ENCODE results near the gene C4orf50. TPM values are rescaled to one million over a fixed set of nuclear protein-coding genes. Genes with fewer than 3 reads are reported as not detected.

Gene C4orf50
- total RNA-seq, 1 donor from 2014 or later = not detected

- no peaks in the 10 kb centered on the region for H3K27me3 Mint-ChIP-seq
- ATAC-seq (ENCODE audit: low read depth) (no peak), DNase-seq (no peak)
- POLR2A ChIA-PET = no interaction called here
- peaks cover 11% of the 10 kb centered on the region for H3K9me3 Mint-ChIP-seq
- H3K4me1 Mint-ChIP-seq = no peaks in the 10 kb centered on the region
- no peaks in the 10 kb centered on the region for H3K36me3 Mint-ChIP-seq (ENCODE audit: low read depth)
- CTCF ChIA-PET = no interaction called here
- no peak for TF ChIP-seq CTCF (IDR thresholded peaks at IDR 0.05)
- intact Hi-C loops (cut with micrococcal nuclease) = no loop called here
- no peak overlapping the region for H3K27ac Mint-ChIP-seq
- H3K4me3 Mint-ChIP-seq = no peak overlapping the region
These were observed 43.9 kb upstream of the C4orf50 start for GRCh38 chr4:6062133-6062532.

GRCh38 chr4:6059375-6059805 is 41.2 kb upstream of the C4orf50 start:
- Mint-ChIP-seq H3K36me3 (ENCODE audit: low read depth) (no peaks in the 10 kb centered on the region), H3K4me1 (no peaks in the 10 kb centered on the region), H3K27ac (no peak overlapping the region), H3K4me3 (no peak overlapping the region), H3K27me3 (no peaks in the 10 kb centered on the region), H3K9me3 (peaks cover 11% of the 10 kb centered on the region)
- ATAC-seq (ENCODE audit: low read depth) (no peak), DNase-seq (no peak)
- ChIA-PET CTCF (no interaction called here), POLR2A (no interaction called here)
- no peak for TF ChIP-seq CTCF (IDR thresholded peaks at IDR 0.05)
- intact Hi-C loops (cut with micrococcal nuclease) = no loop called here

- no peaks in the 10 kb centered on the region for H3K4me1 Mint-ChIP-seq
- no peak overlapping the region for H3K4me3 Mint-ChIP-seq
- H3K27ac Mint-ChIP-seq = no peak overlapping the region
- no peaks in the 10 kb centered on the region for H3K36me3 Mint-ChIP-seq (ENCODE audit: low read depth)
- POLR2A ChIA-PET = no interaction called here
- H3K27me3 Mint-ChIP-seq = no peaks in the 10 kb centered on the region
- CTCF ChIA-PET = no interaction called here
- no peak for DNase-seq
- ATAC-seq (ENCODE audit: low read depth) = no peak
- TF ChIP-seq CTCF (IDR thresholded peaks at IDR 0.05) = no peak
- H3K9me3 Mint-ChIP-seq = peaks cover 11% of the 10 kb centered on the region
- intact Hi-C loops (cut with micrococcal nuclease) = no loop called here
These were observed 40.5 kb upstream of the C4orf50 start for GRCh38 chr4:6058531-6059374.

- POLR2A ChIA-PET = no interaction called here
- ATAC-seq (ENCODE audit: low read depth) (no peak), DNase-seq (no peak)
- no peak for TF ChIP-seq CTCF (IDR thresholded peaks at IDR 0.05)
- CTCF ChIA-PET = no interaction called here
- no peaks in the 10 kb centered on the region for H3K4me1 Mint-ChIP-seq
- no peak overlapping the region for H3K27ac Mint-ChIP-seq
- no peak overlapping the region for H3K4me3 Mint-ChIP-seq
- H3K27me3 Mint-ChIP-seq = no peaks in the 10 kb centered on the region
- peaks cover 11% of the 10 kb centered on the region for H3K9me3 Mint-ChIP-seq
- intact Hi-C loops (cut with micrococcal nuclease) = no loop called here
- no peaks in the 10 kb centered on the region for H3K36me3 Mint-ChIP-seq (ENCODE audit: low read depth)
These were observed 38.9 kb upstream of the C4orf50 start for GRCh38 chr4:6056976-6057766.

- ATAC-seq (ENCODE audit: low read depth) (no peak), DNase-seq (no peak)
- Mint-ChIP-seq H3K4me3 (no peak overlapping the region), H3K27me3 (no peaks in the 10 kb centered on the region), H3K27ac (no peak overlapping the region), H3K9me3 (peaks cover 10% of the 10 kb centered on the region), H3K36me3 (ENCODE audit: low read depth) (no peaks in the 10 kb centered on the region), H3K4me1 (no peaks in the 10 kb centered on the region)
- CTCF ChIA-PET = no interaction called here
- intact Hi-C loops (cut with micrococcal nuclease) = no loop called here
- TF ChIP-seq CTCF (IDR thresholded peaks at IDR 0.05) = no peak
- POLR2A ChIA-PET = no interaction called here
These were observed 37.2 kb upstream of the C4orf50 start for GRCh38 chr4:6055436-6055835.
